Activated T-helper 1 cell treated with anti-CD3 and anti-CD28 coated beads, Interleukin-2, amount 50 U/mL, for 16 hours (primary cell): ENCODE measurements around the gene DLGAP1.
A peak's percentile ranks its signal among the peaks of the same experiment; 100 is the strongest.

Experiments used
- DNase-seq, 2 donors: peaks; one replicate each; pipeline ENCODE4 v3.0.0-alpha.2; 2020; ENCODE audit warnings: low read depth in 1 of 2, low spot score in 1 of 2

The DLGAP1 gene

DNA sequence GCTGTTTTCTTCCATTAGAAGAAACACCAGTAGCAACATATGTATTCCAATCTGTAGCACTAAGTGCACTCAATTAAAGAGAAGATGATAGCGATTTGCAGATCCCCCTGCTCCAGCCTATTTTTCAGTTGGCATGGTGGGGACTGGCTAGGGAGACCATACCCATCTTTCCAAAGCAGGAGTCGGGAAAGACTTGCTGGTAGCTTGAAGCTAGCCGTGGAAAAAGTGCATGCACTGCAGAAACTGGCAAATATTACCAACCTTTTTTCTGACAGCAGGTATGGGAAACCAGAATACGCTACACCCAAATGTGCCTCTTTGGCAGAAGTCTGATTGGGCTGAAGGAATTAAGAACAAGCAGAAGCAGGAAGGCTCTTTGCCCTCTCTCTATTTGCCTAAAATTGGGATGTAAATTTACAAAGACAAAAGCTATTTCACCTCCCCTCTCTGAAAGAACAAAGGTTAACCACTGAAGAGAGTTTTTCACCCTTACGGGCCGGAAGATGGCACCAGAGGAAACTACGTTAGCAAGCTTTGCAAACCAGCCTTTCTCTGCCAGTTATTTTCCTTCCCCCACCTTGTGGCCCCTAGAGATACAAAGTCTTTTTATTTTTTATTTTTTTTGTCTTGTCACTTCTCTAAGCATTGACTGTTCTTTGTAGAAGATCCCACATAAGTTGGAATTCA lies 273.1 kb downstream of the DLGAP1 start:
- DNase-seq = no peak

DNA sequence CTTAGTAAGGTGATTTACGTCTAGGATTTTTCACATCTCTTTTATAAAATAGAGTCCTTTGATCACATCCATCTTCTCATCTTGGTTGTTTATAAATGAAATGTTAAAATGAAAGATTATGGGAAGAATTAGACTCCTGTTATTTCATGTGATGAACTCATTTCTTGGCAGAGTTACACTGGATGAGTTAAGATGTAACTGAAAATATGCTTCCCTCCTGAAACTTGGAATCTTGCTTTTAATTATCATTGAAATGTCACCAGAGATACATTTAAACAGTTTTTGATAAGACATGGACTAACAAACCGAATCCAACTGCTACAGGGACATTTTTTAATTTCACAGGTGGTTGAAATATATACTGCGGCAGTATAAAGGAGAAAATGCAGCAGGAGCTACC lies 274.0 kb downstream of the DLGAP1 start:
- no peak for DNase-seq

DNA sequence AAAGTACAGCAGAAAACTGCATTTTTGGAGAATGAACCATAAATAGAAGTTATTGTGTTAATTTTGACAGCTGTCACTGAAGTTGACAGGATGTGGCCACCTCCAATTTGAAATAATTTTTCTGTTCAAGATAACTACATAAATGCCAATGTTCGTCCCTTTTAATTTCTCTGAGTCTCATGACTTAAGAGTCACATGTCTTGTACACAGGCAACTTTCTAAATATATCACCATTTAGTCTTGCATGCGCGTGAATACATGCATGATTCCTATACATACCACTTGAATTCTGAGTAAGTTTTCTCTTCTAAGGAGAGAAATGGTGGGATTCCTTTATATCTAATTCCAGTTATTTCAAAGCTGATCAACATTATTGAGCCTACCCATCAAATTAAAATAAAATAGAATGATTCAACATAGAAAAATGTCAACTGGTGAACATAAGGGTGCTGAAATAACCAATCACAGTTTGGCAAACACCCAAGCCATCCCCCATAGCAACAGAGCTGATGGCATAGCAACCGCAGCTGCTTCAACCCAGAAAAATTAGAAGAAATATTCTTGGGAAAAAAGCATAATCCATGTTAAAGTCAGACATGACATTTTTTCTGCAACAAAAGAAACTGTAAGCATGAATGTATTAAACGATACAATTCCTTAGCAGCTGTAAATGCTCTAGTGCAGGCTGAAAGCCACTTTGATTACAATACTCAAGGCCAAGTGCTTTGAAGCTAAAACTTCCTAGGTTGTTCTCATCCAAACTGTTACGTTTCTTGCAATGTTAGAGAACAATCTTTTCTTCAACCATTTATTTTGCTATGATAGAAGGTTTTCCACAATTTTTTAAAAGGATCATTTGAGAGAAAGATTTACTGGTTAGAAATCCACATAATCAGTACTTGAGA lies 282.7 kb downstream of the DLGAP1 start:
- no peak for DNase-seq

DNA sequence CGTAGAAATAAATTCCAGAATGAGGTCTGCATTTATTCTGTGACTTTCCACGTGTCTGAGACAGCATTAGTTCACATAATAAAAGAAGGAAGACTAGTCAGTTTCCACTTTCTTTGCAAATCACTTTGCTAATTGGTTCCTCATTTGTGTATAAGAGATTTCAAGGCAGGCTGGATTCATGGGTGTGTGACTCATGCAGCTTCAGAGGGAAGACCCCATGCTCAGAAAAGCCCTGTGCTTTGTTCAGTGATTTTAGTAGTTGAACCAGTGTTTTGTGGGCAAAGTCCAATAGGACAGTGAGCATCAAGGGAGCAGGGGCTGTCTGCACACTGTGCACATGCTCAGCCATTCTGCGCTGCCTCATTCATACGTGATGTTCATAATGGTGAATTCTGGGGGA lies 297.8 kb downstream of the DLGAP1 start:
- DNase-seq = no peak

DNA sequence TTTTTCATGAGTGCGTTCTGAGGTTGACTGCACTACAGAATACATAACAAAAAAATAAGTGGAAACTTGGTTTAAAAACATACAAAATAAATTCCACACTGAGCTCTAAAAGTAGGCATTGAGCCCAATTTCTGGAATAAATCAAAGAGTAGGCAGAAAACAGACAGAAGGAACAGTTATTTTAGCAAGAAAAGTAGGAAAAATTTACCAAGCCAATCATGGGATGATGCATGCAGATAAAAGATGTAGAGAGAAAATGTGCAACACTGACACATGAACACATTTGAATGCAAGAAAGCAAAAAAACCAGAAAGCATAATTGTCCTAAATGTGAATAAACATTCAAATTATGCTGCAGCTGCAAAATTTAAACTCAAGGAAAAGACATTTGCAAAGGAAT lies 308.3 kb downstream of the DLGAP1 start:
- no peak for DNase-seq

DNA sequence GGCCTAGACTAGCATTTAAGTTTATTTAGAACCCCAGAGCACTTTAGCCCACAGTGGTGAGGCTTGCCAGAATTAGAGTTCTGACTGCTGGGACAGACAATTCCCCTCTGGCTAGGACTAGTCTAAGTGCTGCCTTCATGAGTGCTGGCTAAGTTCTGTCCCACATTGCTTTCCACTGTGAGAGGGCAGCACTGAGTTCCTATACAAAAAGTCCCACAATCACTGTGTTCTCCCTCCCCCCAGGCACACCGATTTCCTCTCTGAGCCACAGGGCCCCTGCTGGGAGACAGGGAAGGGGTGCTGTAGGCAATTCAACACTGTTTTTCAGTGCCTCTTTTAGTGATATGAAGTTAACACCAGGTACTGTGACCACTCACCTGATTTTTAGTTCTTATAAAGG lies 310.9 kb downstream of the DLGAP1 start:
- DNase-seq = no peak

DNA sequence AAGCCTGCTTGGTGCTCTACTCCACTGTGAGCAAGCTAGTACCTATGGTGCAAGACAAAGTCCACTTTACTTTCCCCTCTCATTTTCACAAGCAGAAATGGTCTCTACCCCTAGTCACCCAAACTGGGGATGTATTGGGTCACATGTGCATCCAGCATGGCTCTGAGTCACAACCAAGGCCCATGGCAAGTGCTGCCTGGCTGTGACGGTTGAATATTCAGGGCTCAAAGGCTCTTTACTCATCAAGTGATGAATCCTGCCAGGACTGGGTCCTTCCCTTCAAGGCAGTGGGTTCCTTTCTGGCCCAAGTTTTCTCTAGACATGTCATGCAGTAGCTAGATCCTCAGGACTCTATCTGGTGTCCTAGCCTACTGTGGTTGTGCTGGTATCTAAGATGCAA lies 311.5 kb downstream of the DLGAP1 start:
- no peak for DNase-seq

DNA sequence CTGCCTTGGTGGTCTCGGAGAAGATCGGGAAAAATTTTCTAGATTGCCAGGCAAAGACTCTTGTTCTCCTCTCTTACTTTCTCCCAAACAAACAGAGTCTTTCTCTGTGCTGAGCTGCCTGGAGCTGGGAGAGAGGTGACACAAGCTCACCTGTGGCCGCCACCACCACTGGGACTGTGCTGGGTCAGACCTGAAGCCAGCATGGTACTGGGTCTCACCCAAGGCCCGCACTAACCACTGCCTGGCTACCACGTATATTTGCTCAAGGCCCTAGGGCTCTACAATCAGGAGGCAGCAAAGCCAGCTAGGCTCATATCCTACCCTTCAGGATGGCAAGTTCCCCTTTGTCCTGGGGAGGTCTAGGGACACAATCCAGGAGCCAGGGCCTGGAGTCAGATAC lies 312.2 kb downstream of the DLGAP1 start:
- no peak for DNase-seq

DNA sequence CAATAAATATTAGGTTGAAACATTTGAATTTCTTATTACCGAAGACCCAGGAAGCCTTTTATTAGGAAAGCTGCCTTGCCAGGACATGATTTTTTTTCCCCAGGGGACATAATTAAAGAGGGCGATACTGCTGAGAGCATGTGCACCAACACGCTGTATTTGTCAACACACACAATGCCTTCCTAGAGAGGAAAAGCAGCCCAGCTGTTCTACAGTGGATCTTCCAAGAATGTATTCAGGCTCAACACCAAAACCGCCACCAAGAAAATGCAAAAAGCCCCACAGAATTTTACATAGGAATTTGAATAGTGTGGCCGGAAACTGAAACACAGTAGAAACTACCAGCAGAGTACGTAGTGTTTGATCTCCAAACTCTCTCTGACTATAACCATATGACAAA lies 320.4 kb downstream of the DLGAP1 start:
- no peak for DNase-seq

DNA sequence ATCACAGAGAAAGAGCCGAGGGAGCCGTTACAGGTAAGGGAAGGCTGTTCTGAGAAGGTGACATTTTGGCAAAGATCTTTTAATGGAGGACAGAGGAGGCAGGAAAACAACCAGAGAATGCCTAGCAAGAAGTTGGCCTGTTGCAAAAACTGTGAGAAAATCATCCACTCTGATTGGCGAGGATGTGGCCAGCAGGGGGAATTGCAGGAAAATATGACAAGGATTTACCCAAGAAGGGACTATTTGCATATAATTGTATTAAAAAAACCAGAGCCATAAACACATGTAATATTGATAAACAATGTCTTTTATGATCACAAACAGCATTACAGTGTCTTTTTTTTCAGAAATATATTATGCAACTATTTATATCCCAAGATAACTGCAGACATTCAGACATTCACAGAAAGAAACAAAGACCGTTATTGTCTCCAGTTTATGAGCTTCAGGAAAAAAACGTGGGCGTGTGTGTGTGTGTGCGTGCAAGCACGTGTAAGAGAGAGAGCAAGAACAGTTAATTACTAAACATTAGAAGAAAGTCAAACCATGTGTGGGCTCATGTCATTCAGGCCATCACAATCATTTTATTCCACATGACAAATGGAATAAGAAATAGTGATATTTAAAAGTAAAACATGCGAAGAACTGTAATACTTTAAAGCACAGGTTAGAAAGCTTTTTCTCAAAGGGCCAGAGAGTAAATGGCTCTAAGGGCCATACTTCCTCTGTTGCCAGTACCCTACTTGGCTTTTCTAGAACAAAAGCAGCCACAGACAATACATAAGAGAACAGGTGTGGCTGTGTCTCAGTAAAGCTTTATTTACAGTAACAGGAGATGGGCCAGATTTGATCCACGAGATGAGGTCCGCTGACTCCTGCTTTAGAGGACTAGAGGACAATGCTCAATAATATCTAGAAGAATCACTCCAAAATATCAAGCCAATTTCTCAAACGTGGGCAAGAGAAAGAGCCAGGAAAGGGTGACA lies 324.1 kb downstream of the DLGAP1 start:
- DNase-seq = no peak

DNA sequence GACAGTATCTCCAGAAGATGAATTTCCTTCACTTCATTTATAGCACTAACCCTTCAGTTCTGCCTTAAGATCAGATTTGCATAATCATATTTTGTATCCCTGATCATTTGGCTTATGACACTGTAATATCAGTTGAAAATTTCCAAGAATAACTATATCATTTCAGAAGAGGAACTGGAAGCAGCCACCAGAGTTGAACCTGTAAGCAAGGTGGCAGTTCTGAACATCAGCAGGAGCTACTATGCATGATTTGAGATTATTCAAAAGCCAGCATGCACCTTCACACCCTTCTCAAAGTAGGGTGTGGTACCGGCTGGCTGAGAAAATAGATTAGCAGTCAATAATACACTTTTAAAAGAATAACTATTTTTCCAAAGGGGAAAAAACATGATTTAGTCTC lies 328.2 kb downstream of the DLGAP1 start:
- no peak for DNase-seq

DNA sequence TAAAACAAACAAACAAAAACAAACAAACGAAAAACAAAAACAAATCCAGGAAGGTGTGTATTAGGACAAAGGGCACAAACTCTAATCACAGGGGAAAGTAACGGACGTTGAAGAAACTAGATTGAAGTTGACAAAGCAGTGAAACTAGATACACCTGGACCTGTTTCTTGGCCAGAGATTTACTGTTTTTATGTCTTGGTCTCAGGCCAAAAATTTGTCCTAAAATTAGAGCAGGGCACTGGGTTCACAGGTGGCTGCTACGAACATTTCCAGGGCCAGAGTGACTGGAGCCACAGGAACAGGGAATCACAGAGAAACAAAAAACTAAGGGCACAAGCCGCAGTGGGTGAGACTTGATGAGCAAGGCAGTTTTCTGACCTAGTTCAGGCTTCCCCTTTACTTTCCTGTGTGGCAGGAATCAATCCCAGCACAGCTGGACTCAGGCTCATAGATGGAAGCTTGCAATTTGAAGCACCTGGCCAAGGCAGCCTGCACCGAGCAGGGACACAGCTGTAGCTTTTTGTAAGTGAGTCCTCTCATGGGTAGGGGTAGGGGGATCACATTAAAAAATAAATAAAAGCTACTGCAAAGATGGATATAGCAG lies 329.4 kb downstream of the DLGAP1 start:
- no peak for DNase-seq

DNA sequence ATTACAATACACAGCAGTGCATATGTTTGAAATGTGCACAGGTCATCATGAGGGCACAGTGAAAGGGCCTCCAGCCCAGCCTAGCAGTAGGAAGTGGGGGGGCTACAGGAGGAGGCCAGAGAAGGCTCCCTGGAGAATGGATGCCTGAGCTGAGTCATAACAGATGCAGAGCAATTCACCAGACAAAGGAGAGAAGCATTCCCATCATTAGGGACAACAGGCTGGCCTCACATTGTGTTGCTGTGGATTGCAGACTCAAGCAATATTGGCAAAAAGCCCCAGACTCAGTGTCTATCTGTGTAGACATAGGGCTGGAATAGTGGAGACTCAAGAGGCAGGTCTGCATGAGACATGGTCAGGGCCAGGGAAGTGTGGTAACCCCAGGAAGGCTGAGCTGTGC lies 329.9 kb downstream of the DLGAP1 start:
- DNase-seq = no peak

DNA sequence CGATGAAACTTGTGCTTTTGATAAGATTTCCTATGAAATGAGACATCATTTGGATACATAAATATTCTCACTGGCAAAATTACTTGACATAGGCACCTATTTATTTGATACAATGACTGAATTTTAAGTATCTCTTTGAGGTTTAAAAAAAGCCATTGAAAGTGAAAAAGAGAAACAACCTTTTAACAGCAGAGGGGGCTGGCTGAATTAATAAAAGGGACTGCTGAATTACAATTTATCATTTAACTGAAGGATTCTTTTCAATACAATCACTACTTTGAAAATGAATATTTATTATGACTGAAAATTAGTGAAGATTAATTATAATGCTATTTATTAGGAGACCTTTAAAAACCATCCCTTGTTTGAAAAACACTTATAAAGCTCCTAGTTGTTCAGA lies 335.3 kb downstream of the DLGAP1 start:
- no peak for DNase-seq

DNA sequence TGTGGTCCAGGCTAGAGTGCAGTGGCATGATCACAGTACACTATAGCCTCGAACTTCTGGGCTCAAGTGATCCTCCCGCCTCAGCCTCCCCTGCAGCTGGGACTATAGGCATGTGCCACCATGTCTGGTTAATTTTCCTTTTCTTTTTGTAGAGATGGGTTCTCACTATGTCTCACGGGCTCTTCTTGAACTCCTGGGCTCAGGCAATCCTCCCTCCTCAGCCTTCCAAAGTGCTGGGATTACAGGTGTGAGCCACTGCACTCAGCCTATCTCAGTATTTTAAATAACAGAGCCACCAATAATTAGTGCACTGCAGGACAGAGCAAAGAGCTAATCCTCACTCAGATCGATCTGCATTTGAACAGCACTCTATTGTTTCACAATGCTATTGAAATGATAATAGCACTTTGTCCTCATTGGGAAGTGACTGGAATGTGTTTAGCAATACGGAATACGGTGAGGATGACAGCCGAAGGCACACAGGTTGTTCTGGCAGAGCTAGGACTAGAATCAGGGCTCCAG lies 335.9 kb downstream of the DLGAP1 start:
- DNase-seq = no peak

DNA sequence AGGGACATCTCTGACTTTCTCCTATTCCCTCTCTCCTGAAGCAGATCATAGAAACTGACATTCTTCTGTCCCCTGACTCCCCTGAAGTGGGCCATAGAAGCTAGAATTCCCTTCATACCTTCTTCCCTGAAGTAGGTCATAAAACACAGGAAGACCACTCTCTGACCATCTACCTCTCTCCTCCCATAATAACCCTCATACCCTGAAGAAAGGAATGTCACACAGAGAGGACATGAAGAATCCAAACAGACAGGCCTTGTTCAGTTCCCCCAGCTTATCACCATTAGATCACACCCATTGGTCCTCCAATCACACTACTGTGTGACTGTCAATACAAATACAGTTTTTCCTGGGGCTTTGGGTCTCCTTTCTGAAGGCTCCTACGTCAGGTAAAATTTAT lies 347.1 kb downstream of the DLGAP1 start:
- DNase-seq = no peak

DNA sequence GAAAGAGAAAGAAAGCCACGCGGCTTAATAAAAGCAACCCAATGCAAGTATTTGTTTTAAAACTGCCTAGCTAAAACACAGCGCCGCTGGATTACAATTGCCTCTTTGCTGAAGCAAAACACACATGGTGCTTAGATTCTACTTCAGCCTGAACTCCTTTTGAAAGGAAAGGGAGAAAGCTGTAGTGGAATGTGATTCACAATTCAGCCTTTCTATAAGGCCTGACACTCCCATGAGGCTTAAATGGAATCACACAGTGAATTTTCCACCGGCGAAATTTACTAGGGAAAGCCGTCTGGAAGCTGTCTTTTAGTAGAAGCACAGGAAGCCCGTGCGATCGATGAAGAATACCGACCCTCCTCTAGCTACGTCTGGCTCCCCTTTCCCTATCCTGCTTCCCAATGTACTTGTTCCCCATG lies 348.0 kb downstream of the DLGAP1 start:
- no peak for DNase-seq

DNA sequence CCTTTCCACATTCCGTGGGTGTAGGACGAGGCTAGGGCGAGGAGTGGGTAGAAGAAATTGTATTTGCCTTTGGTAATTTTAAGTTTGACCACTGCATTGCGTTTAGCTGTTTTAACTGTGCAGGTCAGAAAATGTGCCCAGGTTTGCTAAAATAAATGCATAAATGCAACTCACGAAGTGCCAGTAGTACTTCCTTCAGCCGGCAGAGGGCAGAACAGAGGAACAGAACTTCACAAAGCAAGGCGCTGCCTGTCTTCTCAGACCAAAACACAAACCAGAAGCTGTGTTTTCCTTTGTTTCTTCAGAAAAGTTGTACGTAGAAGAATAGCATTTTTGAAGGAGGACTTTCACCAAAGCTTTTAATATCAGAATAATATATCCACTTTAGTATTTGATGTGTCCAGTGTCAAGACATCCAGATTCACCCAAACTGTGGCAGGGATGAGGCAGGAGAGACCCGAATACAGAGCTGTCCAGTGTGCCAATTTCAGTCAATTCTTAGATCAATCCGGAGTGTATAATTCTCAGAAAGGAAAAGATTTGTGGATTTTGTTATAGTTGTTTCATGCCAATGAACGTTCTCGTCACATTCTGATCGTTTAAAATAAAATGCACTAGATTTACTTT lies 348.6 kb downstream of the DLGAP1 start:
- DNase-seq = peak; percentile 2 to 11

DNA sequence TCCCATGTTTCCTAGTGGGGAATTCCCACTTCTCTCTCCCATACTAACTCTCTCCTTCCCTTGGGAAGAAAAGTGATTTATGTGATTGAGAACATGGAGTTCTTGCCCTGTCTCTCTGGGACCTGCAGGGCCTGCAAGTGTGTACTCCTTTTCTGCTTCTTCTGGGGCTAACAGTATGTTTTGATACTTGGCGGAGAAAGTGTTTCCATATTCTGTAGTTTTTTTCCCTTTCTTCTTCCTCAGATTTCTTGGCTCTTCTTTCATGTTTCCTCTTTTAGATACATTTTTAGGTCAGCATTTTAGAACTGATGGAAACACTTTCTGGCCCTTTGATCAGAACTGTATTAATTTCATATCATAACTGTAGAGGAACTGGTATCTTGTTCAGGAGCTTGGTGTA lies 352.2 kb downstream of the DLGAP1 start:
- DNase-seq = no peak

DNA sequence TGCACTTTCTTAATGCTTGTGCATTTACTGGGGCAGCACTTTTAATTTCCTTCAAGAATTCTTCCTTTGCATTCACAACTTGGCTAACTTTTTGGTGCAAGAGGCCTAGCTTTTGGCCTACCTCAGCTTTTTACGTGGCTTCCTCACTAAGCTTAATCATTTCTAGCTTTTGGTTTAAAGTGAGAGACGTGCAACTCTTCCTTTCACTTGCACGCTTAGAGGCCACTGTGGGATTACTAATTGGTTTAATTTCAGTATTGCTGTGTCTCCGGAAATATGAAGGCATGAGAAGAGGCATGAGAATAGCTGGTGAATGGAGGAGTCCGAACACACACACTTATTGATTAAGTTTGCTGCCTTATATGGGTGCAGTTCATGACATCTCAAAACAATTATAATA lies 354.1 kb downstream of the DLGAP1 start:
- no peak for DNase-seq
